Measurements from ENCODE around the gene CDK17.

- TF ChIP-seq CTCF (IDR thresholded peaks at IDR 0.05), result no peak
- no peak for TF ChIP-seq POLR2A (IDR thresholded peaks at IDR 0.05)
These were observed 25.1 kb downstream of the CDK17 start for GRCh38 chr12:96375170-96375569.

Data from thyroid gland (tissue), 4 donors.